ENCODE measurements around the gene MAP4K5.

GRCh38 chr14:50447461-50447860 lies 84.9 kb downstream of the MAP4K5 start:
- TF ChIP-seq GATA2 (IDR thresholded peaks at IDR 0.05; ENCODE audit: low read depth, low read length) (no peak), GATA3 (IDR thresholded peaks at IDR 0.05; ENCODE audit: low read depth, low read length) (no peak)

All from SH-SY5Y (cell line).